Neural cell (in vitro differentiated cells): ENCODE results near the gene CERS1. TPM values are rescaled to one million over a fixed set of nuclear protein-coding genes. Genes with fewer than 3 reads are reported as not detected.

Experiments used
- H2AFZ ChIP-seq: fragments of 200-600, 300-800 bp; sonication (generic), shearing (Covaris generic); 2 replicates; pipeline ENCODE4 v1.6.0; 2014; ENCODE audit warnings: low read depth, mild to moderate bottlenecking, antibody characterized with exemption, low read length, moderate library complexity
- H3F3A ChIP-seq: fragments of 200-600 bp; shearing (Covaris generic); 2 replicates; pipeline ENCODE4 v1.6.1; 2016; ENCODE audit warnings: mild to moderate bottlenecking, moderate library complexity, mixed read lengths, antibody characterized with exemption, low read length; ENCODE audit not compliant: insufficient read depth, poor library complexity, severe bottlenecking
- H3K27ac ChIP-seq: fragments of 200-600, 300-800 bp; sonication (generic), shearing (Covaris generic); 2 replicates; pipeline ENCODE4 v1.5.1; 2014; ENCODE audit warnings: mild to moderate bottlenecking, low read length, moderate library complexity
- H3K27me3 ChIP-seq: fragments of 300-800, 200-600 bp; sonication (generic), shearing (Covaris generic); 2 replicates; pipeline ENCODE4 v1.6.0; 2014; ENCODE audit warnings: mild to moderate bottlenecking, low read depth, low read length, moderate library complexity; ENCODE audit not compliant: insufficient read depth
- H3K36me3 ChIP-seq: fragments of 300-800, 200-600 bp; sonication (generic), shearing (Covaris generic); 2 replicates; pipeline ENCODE4 v1.5.1; 2014; ENCODE audit warnings: mild to moderate bottlenecking, antibody characterized with exemption, low read length, moderate library complexity; ENCODE audit not compliant: insufficient read depth
- H3K4me2 ChIP-seq: fragments of 300-800, 200-600 bp; sonication (generic), shearing (Covaris generic); 2 replicates; pipeline ENCODE4 v1.6.0; 2014; ENCODE audit warnings: mild to moderate bottlenecking, low read length
- H3K4me3 ChIP-seq: fragments of 300-800, 200-600 bp; sonication (generic), shearing (Covaris generic); 2 replicates; pipeline ENCODE4 v1.5.1; 2014; ENCODE audit warnings: mild to moderate bottlenecking, low read length, moderate library complexity
- H3K79me2 ChIP-seq: fragments of 200-600 bp; shearing (Covaris generic); replicated peaks from 2 replicates; pipeline ENCODE4 v1.6.0; 2014; ENCODE audit warnings: mild to moderate bottlenecking, low read length, moderate library complexity; ENCODE audit not compliant: insufficient read depth
- H3K9ac ChIP-seq: fragments of 300-800, 200-600 bp; sonication (generic), shearing (Covaris generic); 2 replicates; pipeline ENCODE4 v1.6.1; 2016; ENCODE audit warnings: mild to moderate bottlenecking, low read length, mixed read lengths
- H3K9me2 ChIP-seq: fragments of 200-600 bp; shearing (Covaris generic); 2 replicates; pipeline ENCODE4 v1.6.1; 2016; ENCODE audit warnings: mild to moderate bottlenecking, low read length, mixed read lengths; ENCODE audit not compliant: insufficient read depth
- H3K9me3 ChIP-seq: fragments of 200-600, 300-800 bp; sonication (generic), shearing (Covaris generic); 2 replicates; pipeline ENCODE4 v1.6.1; 2016; ENCODE audit warnings: mild to moderate bottlenecking, mixed run types, low read length, moderate library complexity, mixed read lengths
- H4K20me1 ChIP-seq: fragments of 200-600 bp; shearing (Covaris generic); 2 replicates; pipeline ENCODE4 v1.6.1; 2016; ENCODE audit warnings: mild to moderate bottlenecking, mixed run types; ENCODE audit not compliant: insufficient read depth
- CTCF ChIP-seq: fragments of 450-650 bp; IDR thresholded peaks from 2 replicates; pipeline ENCODE4 v1.5.1; 2014; ENCODE audit warnings: antibody characterized with exemption, mild to moderate bottlenecking, moderate library complexity; ENCODE audit not compliant: poor library complexity, severe bottlenecking
- EP300 ChIP-seq: fragments of 450-650 bp; conservative IDR thresholded peaks from 2 replicates; pipeline ENCODE4 v1.6.1; 2014; ENCODE audit warnings: antibody characterized with exemption, mild to moderate bottlenecking, moderate library complexity; ENCODE audit not compliant: poor library complexity, severe bottlenecking
- EZH2 ChIP-seq: fragments of 200-600, 300-800 bp; shearing (Covaris generic), sonication (generic); IDR thresholded peaks from 2 replicates; pipeline ENCODE4 v1.6.1; 2014; ENCODE audit warnings: antibody characterized with exemption, low read length, borderline replicate concordance, mild to moderate bottlenecking; ENCODE audit not compliant: insufficient read depth, poor library complexity, severe bottlenecking
- MXI1 ChIP-seq: fragments of 450-650 bp; conservative IDR thresholded peaks from 2 replicates; pipeline ENCODE4 v1.6.1; 2014; ENCODE audit warnings: antibody characterized with exemption, mild to moderate bottlenecking; ENCODE audit not compliant: poor library complexity, severe bottlenecking
- POLR2AphosphoS5 ChIP-seq: IDR thresholded peaks from 2 replicates; pipeline ENCODE4 v1.6.1; 2012
- RAD21 ChIP-seq: fragments of 450-650 bp; conservative IDR thresholded peaks from 2 replicates; pipeline ENCODE4 v1.6.1; 2014; ENCODE audit warnings: antibody characterized with exemption, mild to moderate bottlenecking, moderate library complexity
- REST ChIP-seq: IDR thresholded peaks from 2 replicates; pipeline ENCODE4 v1.6.1; 2012; ENCODE audit warnings: borderline replicate concordance
- SMC3 ChIP-seq: fragments of 450-650 bp; conservative IDR thresholded peaks from 2 replicates; pipeline ENCODE4 v1.6.1; 2014; ENCODE audit warnings: antibody characterized with exemption, mild to moderate bottlenecking, moderate library complexity; ENCODE audit not compliant: poor library complexity
- TAF1 ChIP-seq: IDR thresholded peaks from 2 replicates; pipeline ENCODE4 v1.6.1; 2012; ENCODE audit warnings: low read depth
- polyA plus RNA-seq: library from polyadenylated mRNA; depleted of rRNA; stranded (reverse); fragments of >200 nt; gene quantifications from 2 replicates; pipeline ENCODE4 v1.2.3, GENCODE V29; 2014

Gene CERS1
- polyA plus RNA-seq, 1 donor from 2014 or later: 19.1 TPM

GRCh38 chr19:18896421-18896841 is 473 bp upstream of the CERS1 start:
- no peaks in the 10 kb centered on the region for H3K9me3 ChIP-seq
- peak; percentile 19 for TF ChIP-seq CTCF
- no peak for TF ChIP-seq EP300
- peak overlapping the region; percentile 61 for H3K4me3 ChIP-seq
- peak overlapping the region; percentile 49 for H3K9ac ChIP-seq
- no peak overlapping the region for H3K27ac ChIP-seq
- no peaks in the 10 kb centered on the region for H3K27me3 ChIP-seq
- no peaks in the 10 kb centered on the region for H3F3A ChIP-seq
- no peaks in the 10 kb centered on the region for H4K20me1 ChIP-seq
- H3K36me3 ChIP-seq: no peaks in the 10 kb centered on the region
- peaks cover 18% of the 10 kb centered on the region for H3K79me2 ChIP-seq
- H2AFZ ChIP-seq: no peak overlapping the region
- no peak overlapping the region for H3K4me2 ChIP-seq
- no peaks in the 10 kb centered on the region for H3K9me2 ChIP-seq

- H3K36me3 ChIP-seq: no peaks in the 10 kb centered on the region
- peak overlapping the region; percentile 92 for H3K4me2 ChIP-seq
- H3K9me3 ChIP-seq: no peaks in the 10 kb centered on the region
- H3K4me3 ChIP-seq: peak overlapping the region; percentile 98
- H3K27me3 ChIP-seq: no peaks in the 10 kb centered on the region
- no peaks in the 10 kb centered on the region for H3K9me2 ChIP-seq
- TF ChIP-seq SMC3 (peak; percentile 54), POLR2AphosphoS5 (no peak), RAD21 (peak; percentile 51), EZH2 (no peak), REST (no peak), CTCF (peak; percentile 67), TAF1 (no peak), EP300 (no peak), MXI1 (peak; percentile 81)
- H4K20me1 ChIP-seq: no peaks in the 10 kb centered on the region
- H3K9ac ChIP-seq: peak overlapping the region; percentile 89
- no peaks in the 10 kb centered on the region for H3F3A ChIP-seq
- peaks cover 18% of the 10 kb centered on the region for H3K79me2 ChIP-seq
- H2AFZ ChIP-seq: no peak overlapping the region
- H3K27ac ChIP-seq: peak overlapping the region; percentile 83
Measured at GRCh38 chr19:18895038-18895823, 727 bp downstream of the CERS1 start.
